DMS153 (cell line): ENCODE results near the gene C14orf119.
"Not testable (repeated sequence)": the region's sequence is repeated elsewhere in the genome, so short reads cannot be mapped to it uniquely, and the experiment has no call there.

ENCODE experiments used
- DNase-seq: peaks from one replicate; lab custom pipeline; 2025; lab: John Stamatoyannopoulos, UW

The C14orf119 gene

GRCh38 chr14:23089498-23090253 lies 5.6 kb upstream of the C14orf119 start:
- no peak for DNase-seq

DNA sequence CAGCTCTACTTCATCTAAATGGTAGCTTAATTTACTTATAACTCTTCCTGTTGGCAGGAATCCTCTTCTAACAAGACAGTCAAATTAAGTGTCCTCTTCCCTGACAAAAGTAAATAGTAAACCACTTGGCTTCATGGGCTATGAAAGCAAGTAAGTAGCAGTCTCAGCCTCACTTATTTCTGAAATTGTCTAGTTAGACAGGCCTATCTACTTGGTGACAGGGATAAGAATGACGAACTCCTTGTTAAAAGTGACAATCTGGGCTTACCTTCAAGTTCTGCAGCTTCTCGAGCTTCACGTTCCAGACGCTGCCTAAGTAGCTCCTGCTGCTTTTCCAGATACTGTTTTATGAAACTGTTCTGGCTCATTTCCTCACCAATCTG lies 5.1 kb upstream of the C14orf119 start:
- no peak for DNase-seq

- DNase-seq: no peak
Measured at GRCh38 chr14:23091294-23092225, 3.7 kb upstream of the C14orf119 start.

- DNase-seq: no peak
Measured at GRCh38 chr14:23093104-23093503, 2.2 kb upstream of the C14orf119 start.

DNA sequence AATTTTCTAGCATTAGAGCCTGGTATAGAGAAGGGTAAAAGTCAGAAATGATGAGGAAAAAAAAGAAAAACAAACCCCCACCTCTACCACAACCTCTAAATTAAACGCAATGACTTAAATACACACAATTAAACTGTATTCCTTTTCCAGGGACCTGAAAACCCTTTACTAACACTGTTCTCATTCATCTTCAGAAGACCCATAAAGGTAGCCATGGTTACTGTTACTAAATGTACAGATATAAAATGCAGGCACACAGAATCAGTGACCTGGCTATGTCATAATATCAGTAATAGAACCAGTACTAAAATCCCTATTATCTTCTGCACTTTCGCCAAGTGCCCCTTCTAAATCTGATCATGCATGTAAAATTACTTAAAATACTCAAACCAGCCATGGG lies 1.8 kb upstream of the C14orf119 start:
- DNase-seq: no peak

DNA sequence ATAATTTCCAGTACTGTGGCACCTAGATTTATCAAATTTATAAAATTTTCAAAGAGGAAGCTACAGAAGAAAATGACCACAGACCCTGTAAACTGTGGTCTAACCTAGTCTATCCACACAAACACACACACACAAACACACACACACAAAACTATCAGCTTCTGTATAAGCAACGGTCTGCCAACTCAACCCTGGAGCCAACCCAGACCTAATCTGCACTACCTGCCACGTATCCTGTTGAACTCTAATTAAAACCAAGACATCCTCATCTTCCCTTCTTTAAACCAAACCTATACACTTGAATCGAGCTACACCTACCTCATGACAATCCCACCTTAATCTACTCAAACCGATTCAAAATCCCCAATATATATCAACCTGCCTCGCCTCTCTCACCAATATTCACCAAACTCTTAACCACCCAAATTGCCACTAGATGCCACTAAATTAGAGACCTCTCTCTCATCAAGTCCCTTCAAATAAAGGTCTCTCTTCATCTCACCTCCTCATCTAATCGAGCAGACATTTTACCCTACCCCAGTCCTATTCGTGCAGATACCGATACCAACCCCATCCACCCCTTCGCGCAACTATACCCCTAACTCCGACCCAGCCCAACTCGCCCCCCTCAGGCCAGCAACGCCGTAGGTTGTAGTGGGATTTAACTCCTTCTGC lies 1.2 kb upstream of the C14orf119 start:
- no peak for DNase-seq

GRCh38 chr14:23094666-23095195 lies 574 bp upstream of the C14orf119 start, which contains the start of gene ACIN1:
ACIN1 (minus strand) TSS chr14:23095136; CDS start chr14:23095112, 24 bp downstream.
- DNase-seq: no peak

DNA sequence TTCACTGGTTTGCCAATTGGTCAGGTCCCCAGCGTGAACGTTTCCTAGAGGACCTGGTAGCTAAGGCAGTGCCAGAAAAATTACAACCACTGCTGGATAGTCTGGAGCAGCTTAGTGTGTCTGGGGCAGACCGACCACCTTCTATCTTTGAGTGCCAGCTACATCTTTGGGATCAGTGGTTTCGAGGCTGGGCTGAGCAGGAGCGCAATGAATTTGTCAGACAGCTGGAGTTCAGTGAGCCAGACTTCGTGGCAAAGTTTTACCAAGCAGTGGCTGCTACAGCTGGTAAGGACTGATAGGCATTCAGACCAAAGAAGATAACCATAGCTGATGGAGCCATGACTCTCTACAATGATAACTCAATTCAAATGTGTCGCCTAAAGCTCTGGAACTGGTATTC lies 2.5 kb downstream of the C14orf119 start:
- DNase-seq: no peak

GRCh38 chr14:23099212-23099861 lies 4.0 kb downstream of the C14orf119 start:
- no peak for DNase-seq

GRCh38 chr14:23101213-23101970 lies 6.1 kb downstream of the C14orf119 start:
- DNase-seq: no peak

- DNase-seq: no peak
Measured at GRCh38 chr14:23101986-23102625, 6.8 kb downstream of the C14orf119 start.

DNA sequence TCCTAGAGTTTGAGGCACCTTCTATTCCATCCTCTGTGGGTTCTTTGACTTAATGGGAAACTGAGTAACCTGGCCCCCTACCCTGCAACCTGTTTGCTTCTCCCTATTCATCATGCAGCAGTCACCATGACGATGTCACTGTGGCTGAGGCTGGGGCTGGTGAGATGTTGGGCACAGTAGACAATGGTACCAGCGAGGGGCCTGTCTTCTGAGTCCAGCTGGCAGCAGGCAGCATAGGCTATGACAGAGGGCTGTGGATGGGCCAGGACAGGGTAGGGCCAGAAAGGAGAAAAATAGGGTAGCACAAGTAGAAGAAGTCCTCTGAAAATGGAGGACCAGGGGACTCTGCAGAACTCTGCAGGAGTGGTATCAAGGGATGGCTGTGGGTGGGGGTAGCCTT lies 7.5 kb downstream of the C14orf119 start:
- DNase-seq: no peak

DNA sequence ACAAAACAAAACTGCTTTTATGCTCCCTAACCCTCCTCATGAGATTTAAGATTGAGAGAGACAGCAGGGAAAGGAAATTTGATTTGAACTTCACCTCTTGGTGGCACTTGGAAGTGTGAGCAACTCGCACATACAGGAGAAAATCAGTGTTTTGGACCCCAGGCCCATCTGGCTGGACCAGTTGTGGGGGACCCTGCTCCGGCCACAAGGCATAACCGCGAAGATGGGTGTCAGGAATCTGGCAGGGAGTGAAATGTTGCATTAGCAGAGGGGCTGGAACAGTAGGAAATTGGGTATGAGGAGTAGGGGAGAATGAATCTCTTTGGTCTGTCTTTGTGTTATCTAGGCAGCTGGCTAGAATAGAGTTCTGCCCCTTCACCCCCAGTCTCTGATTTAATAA lies 8.3 kb downstream of the C14orf119 start:
- no peak for DNase-seq

DNA sequence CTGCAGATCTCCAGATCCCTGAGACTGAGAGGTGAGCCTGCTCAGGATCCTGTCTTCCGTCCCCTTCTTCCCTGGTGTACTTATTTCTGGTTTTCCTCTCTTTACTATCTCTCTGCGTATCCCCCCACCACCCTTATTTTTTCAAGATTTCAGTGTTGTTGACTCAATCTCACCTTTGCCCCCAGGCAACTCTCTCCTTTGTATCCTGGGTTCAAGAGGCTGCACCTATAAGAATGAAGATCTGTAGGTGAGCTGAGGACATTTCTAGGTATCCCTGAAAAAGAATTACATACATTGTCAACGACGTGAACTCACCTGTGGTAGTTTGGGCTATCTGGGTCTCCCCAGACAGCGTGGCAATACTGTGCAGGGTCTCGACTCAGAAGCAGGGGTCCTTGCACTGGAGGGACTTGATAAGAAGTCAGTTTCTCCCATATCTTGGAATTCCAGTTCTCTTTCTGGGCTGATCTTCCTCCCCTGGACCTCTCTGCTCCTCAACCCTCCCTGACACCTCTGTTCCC lies 8.8 kb downstream of the C14orf119 start:
- DNase-seq: no peak

DNA sequence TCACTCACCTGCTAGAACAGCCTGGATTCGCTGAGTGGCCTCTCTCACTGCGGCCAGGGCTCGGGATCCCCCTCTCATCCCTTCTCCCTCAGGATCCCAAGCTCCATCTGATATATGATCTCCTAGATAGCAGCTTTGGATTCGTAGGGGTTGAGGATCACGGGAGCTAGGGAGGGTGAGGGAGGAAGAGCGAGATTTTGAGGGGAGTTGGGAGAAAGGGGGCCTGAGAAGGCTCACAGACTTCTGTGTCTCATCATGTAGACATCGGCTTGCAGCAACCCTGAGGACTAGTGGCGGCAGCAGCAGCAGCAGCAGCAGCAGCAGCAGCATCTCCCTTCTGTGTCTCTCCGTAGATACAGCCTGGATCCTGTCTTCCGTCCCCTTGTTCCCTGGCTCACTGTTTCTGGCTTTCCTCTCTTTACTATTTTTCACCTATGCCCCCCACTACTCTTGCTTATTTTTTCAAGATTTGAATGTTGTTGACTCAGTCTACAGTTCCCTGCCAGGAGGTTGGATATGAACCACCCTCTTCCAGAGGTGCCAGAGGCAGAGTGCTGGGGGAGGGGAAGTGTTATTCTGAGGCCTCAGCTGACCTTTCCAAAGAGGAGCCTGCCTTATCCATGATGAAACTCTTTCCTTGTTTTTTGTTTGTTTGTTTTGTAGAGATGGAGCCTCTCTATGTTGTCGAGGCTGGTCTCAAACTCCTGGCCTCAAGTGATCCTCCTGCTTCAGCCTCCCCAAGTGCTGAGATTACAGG lies 9.5 kb downstream of the C14orf119 start, which contains the start of gene CIROP:
Gene CIROP, minus strand, starts transcription at position 399 of the 757 bp plus-strand sequence. Its CDS starts 69 bp downstream, at position 330.
- no peak for DNase-seq

DNA sequence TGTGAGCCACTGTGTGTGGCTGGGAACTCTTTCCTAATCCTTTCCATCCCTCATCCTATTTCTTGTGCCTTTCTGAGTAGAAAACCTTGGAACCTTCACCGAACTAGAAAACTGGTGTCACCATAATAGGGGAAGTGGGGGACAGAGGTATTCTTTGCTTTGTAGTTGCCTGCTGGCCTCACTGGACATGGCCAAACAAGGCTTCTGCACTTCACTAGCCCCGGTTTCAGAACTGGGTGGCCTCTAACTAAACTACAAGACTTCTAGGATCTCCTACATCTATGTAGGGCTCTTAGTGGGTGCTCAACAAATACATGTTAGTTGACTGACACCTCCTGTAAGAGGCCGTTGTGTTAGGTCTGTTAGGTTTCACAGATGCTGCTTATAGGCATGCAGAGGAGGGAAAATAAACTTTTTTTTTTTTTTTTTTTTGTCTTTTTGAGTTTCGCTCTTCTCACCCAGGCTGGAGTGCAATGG lies 10.1 kb downstream of the C14orf119 start:
- no peak for DNase-seq

GRCh38 chr14:23106747-23107045 lies 11.4 kb downstream of the C14orf119 start:
- no peak for DNase-seq

GRCh38 chr14:23107620-23108019 lies 12.3 kb downstream of the C14orf119 start:
- DNase-seq: not testable (repeated sequence)

DNA sequence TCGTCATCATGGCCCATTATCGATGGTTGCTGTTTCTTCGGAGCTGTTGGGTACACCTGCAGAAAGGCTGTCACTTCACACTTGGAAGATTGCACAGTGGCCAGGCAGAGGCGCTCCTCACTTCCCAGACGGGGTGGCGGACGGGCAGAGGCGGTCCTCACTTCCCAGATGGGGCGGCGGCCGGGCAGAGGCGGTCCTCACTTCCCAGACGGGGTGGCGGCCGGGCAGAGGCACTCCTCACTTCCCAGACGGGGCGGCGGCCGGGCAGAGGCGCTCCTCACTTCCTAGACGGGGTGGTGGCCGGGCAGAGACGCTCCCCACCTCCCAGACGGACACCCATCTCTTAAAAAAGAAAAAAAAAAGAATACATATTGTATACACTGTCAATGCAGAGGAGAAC lies 12.9 kb downstream of the C14orf119 start:
- DNase-seq: not testable (repeated sequence)
